Epithelial cell of proximal tubule (primary cell): Measurements from ENCODE around the gene RBM19. TPM values are rescaled to one million over a fixed set of nuclear protein-coding genes. Genes with fewer than 3 reads are reported as not detected.

Experiments used
- DNase-seq: peaks from one replicate; pipeline ENCODE4 v3.0.0-alpha.2; 2011; ENCODE audit warnings: low read depth
- H3K4me3 ChIP-seq: 2 replicates; pipeline ENCODE4 v1.5.1; 2011; ENCODE audit warnings: low read depth, mild to moderate bottlenecking, low read length
- CTCF ChIP-seq: conservative IDR thresholded peaks from 2 replicates; pipeline ENCODE4 v1.5.1; 2012; ENCODE audit warnings: low read depth, mild to moderate bottlenecking, low read length
- total RNA-seq: library from RNA; depleted of rRNA; stranded (reverse); fragments of >200 nt; gene quantifications from 2 replicates; pipeline ENCODE4 v1.2.3, GENCODE V29; 2015

Gene RBM19
- total RNA-seq, 1 donor from 2014 or later: 26.5 TPM

- no peak for DNase-seq
- H3K4me3 ChIP-seq: no peak overlapping the region
- TF ChIP-seq CTCF: no peak
Observed at GRCh38 chr12:113987261-113988063, 21.3 kb upstream of the RBM19 start.

- no peak overlapping the region for H3K4me3 ChIP-seq
- no peak for DNase-seq
- TF ChIP-seq CTCF: no peak
Observed at GRCh38 chr12:113984464-113984863, 18.3 kb upstream of the RBM19 start.

- DNase-seq: no peak
- no peak for TF ChIP-seq CTCF
- H3K4me3 ChIP-seq: no peak overlapping the region
Observed at GRCh38 chr12:113983777-113984448, 17.8 kb upstream of the RBM19 start.

- no peak for TF ChIP-seq CTCF
- no peak overlapping the region for H3K4me3 ChIP-seq
- DNase-seq: no peak
Observed at GRCh38 chr12:113983265-113983664, 17.1 kb upstream of the RBM19 start.

GRCh38 chr12:113981876-113982275, 15.8 kb upstream of the RBM19 start:
- no peak for DNase-seq
- H3K4me3 ChIP-seq: no peak overlapping the region
- TF ChIP-seq CTCF: no peak

- peak; percentile 97 for TF ChIP-seq CTCF
- no peak overlapping the region for H3K4me3 ChIP-seq
Observed at GRCh38 chr12:113980537-113981337, 14.6 kb upstream of the RBM19 start.

More at GRCh38 chr12:113980537-113981337, 14.6 kb upstream of the RBM19 start:
- DNase-seq: no peak
